Activated CD8-positive, alpha-beta memory T cell treated with anti-CD3 and anti-CD28 coated beads, Interleukin-2, amount 50 U/mL, for 4 hours (primary cell): ENCODE results near the gene SARDH.
"Not testable (repeated sequence)": the region's sequence is repeated elsewhere in the genome, so short reads cannot be mapped to it uniquely, and the experiment has no call there.

Experiments
- DNase-seq: peaks from one replicate; pipeline ENCODE4 v3.0.0-alpha.2; 2020

The SARDH gene

DNA sequence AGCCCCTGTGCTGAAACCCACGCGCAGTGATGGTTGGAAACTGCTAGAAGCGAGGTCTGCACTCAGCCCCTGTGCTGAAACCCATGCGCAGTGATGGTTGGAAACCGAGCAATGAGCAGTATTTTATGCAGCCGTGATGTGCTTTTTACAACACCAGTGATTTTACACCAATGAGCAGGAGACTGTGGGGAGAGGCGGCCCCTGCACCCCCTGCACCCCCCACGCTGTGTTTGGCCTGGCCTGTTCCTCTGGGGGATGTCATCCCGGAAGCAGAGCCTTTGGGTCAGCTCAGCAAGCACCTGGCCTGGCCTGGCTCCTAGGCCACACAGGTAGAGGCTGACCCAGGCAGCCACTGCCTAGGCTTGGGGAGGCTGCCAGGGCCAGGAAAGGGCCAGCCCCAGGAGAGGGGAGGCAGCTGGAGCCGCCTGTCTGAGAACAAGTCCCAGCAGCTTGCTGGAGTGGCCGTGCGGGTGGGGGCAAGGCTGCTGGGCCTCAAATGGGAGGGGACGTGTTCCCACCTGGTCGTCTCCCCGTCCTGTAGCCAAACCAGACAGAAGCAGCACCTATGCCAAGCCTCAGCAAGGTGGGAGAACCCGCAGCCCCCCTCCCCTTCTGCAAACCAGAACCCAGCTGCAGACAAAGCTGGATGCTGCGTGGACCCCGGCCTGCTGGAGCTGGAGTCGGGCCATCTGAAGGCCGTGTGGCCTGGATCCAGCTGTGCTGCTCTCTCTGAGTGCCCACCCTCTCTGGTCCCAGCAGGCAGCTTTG is 55.1 kb downstream of the SARDH start:
- DNase-seq: no peak

DNA sequence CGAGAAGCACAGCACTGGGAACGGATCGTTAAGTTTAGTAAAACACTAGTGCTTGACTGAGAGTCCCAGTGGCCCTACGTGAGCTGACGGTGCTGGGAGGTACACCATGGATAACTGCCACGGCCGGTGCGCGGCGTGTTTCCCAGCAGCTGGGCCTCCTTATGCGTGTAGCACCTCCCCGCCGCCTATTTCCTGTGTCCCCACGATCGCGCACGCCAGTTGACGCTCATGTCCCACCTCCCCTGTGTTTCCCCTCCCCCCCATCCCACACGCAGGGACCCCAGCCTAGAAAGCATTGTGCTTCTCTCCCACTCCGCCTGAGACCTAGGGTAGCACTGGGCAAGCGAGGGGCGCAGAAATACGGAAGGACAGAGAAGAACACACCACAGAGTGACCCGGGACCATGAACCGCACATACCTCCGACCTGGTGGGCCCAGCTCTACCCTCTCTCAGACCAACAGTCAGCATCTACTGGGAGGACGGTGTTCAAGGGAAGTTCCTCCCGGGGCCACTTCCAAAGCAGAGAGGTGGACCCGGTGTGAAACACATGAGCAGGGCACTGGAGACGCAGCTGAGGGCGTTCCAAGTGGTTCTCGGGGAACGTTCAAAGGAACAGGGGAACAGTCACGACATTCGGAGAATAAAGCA is 56.4 kb downstream of the SARDH start:
- DNase-seq: no peak

DNA sequence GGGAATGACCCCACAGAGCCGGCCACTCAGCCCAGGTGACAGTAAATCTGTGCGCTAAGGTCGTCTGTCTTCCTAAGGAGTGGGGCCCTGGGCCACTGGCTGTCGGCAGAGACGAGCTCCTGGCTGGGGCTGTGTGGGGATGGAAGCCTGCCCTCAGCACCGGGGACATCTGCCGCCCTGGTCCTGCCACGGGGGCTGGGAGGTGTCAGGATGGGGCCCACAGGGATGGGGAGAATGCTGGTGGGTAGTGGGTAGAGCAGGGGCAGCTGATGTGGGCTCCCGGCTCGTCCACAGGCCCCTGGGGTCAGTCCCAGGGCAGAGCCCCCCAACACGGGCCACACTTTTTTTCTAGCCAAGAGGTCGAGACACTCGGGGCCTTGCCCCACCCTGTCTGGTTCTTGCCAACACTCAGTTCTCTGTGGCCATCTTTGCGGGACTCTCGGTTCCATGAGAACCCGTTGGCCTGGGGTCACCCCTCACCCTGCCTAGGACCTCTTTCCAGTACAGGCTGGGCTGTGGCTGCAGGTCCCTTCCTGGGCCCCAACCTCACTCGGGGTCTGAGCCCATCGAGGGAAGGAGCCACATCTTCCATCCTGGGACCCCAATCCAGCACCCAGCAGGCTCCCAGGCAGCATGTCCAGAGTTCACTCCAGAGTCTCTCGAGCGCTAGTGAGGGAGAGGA is 57.0 kb downstream of the SARDH start:
- DNase-seq: no peak

DNA sequence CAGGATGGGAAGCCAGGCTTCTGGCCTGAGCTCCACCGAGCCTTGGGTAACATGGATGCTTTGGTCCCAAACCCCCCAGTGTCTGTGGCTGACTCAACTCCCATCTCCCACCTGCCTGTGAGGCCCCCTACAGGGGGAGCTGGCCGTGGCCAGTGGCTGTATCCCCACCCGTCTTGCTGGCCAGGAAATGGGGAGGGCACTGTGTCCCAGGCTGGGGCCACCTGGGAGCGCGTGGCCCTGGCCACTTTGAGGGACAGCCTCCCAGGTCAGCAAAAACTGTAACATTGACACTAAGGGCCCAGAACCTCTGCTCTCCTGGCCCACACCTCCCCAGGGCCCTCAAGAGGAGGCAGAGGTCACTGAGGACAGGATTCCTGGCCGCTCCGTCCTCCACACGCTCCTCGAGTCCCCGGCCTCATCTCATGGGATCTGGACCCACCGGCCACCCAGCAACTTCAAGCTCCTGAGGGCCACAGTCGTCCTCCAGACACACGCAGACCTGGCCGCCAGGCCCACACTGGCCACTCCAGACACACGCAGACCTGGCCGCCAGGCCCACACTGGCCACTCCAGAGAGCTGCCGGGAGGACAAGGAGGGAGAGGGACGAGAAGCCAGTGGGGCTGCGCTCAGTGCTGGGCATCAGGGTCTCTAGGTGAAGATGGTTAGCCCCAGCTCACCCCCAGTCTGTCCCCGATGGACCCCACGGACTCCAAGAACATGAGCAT is 57.7 kb downstream of the SARDH start:
- no peak for DNase-seq

DNA sequence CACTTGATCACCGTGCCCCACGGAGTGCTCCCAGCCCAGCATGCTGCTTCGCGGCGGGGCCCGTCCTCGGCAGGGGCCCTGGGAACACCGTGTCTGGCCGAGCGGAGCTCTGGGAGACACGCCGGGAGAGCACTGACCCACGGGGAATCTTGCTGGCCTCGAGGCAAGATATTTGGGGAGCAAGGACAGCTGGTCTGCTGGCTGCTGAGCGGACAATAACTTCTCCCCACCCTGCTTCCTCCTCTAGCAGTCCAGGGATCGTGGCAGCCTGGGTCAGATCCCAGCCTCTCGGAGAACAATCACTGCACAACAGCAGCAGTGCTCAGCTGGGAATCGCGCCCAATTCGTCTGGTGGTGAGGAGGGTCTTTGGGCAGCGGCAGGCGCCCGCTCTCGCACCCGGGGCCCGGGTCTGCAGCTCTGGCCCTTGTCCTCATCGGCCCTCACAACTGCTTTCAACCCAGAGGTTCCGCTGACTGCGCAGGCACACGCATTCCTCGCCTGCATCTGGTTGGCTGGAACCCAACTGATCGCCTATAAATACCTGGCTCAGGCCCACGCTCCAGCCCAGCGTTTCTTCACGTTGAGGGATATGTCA is 58.6 kb downstream of the SARDH start:
- DNase-seq: no peak

DNA sequence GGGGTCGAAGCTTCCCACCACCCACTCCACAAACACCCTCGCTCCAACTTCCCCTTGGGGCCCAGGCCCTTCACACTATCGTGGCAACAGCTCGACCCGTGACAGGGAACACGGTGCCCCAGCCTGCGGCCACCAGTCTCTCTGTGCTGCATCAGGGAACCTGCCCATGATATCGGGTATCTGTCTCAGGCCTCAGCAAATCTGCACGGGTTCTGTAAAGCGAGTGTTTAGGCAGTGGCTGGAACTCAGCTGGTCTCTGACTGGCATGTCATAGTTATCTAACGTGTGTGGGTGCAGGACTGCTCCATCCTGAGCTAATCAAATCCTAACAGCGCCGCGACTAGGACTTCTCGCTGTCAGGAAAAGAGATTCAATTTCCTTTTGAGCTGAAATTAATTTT is 59.1 kb downstream of the SARDH start:
- DNase-seq: no peak

DNA sequence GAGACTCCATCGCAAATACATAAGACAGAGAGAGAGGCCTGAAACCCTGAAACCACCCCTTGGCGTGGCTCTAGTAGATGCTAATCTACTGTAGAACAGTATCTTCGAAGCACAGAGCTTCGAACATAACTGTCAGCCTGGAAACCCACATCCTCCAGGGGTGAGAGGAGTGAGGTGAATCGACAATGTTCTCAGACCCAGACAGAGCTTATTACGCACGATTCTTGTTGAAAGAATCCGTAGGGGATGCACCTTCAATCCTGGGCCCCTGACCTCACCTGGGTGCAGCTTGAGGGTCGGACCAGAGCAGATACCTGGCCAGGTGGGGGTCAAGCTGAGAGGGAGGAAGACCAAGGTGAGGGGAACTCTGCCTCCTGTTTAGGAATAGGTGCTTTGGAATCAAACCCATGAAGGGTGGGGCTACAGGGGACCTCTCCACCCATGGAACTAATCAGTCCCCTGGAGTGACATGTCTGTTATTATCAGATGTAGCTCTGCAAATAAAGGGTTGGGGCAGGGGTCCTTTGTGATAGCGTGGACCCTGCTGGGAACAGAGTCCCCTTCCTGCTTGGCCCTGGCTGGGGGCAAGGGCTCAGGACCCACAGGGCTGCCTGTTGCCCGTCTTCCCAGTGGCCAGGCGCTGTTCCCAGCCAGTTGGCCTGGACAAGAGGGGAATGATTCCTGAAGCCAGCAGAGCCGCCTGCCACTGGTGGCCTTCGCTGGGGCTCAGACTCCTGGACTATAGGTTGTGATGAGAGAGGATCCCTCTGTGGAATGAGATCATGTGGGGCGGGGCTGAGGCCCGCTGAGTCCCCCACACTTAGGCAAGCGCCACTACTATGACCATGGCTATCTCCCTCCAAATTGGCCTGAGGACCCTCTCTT is 60.8 kb downstream of the SARDH start:
- peak; percentile 40 for DNase-seq

DNA sequence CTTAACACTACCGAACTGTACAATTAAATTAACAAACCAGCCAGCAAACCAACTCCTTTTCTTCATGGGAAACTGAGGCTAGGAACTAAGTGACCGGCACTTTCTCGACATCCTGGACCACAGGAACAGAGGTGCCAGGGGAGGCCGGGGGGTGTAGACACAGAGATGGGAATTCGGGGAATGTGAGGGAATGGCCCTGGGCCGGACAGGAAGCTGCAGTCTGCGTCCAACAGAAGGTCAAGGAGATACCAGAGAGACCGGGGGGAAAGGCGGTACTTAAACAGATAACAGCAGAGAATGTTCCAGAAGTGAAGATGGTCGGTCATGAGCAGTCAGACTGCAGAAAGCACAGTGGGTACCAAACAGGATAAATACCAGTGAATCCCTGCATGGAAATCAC is 61.7 kb downstream of the SARDH start:
- no peak for DNase-seq

DNA sequence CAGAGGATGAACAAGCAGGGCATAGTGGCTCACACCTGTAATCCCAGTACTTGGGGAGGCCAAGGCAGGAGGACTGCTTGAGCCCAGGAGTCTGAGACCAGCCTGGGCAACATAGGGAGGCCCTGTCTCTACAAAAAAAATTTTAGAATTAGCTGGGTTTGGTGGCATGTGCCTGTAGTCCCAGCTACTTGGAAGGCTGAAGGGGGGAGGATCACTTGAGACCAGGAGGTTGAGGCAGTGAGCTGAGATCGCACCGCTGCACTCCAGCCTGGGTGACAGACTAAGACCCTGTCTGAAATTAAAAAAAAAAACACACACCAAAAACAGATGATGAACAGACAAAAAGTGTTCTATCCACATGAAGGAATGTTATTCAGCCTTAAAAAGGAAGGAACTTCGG is 62.4 kb downstream of the SARDH start:
- not testable (repeated sequence) for DNase-seq

DNA sequence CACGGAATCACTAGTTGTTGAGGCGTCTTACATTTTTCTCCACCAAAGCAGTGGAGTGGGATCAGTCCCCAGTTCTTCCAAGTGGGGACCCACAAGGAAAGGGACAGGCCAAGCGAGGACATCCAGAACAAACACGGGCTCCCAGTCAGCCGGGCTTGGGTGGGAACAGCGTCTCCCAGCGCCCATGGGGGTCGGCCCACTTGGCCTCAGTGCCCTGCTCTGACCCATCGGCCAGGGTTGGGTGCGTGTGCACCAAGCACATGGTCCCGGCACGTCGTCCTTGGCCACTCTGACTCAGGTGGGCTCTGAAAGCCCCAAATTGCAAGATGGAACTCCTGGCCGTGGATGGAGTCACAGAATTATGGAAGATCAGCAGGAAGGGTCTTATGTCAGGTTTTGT is 64.1 kb downstream of the SARDH start:
- DNase-seq: no peak

DNA sequence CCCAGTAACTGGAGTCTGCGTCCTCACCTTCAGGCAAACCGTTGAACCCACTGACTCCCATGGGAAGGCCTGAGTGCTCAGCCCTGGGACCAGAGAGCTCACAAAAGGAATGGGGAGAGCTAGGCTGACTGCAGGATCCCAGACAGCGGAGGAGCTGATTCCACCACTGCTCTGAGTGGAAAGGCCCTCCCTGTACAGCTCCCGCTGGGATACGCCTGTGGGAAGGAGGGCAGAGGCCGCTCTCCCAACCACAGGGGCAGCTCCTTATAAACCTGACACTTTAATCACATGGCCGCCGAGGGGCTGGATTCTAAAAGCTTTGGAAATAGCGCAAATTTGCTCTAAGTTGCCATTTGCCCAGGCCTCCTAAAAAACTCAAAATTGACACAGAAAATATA is 64.9 kb downstream of the SARDH start:
- no peak for DNase-seq

DNA sequence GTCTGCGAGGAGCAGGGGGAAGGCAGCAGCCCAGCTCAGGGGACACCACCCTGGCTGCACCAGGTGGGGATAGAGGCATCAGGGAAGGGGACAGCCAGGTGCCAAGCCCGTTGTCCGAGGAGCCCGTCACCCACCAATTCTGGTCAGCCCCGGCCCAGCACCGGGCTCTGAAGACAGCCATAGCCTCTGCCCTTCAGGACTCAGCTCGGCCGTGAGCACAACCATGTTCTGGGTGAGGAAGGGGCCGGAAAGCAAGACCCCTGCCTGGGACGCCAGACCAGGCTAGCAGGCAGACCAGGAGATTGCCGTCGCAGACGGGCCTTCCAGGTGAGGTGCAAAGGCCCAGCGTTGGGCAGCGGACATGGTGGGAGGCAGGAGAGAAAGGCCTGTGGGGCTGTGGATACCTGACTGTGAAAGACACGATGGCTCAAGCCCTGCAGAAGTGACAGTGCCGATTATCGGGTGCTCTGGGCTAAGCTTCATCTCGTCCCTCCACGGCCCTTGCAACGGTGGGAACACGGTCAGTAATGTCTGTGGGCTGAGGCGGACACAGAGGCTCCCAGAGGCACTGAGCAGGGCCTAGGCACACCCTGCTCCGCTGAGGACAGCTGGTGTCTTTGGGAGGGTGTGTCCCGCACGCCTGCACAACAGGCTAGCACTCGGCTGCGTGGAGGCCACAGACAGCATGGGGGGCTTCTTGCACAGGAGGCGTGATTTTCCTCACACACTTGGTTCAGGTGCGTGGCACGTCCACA is 65.5 kb downstream of the SARDH start:
- no peak for DNase-seq

DNA sequence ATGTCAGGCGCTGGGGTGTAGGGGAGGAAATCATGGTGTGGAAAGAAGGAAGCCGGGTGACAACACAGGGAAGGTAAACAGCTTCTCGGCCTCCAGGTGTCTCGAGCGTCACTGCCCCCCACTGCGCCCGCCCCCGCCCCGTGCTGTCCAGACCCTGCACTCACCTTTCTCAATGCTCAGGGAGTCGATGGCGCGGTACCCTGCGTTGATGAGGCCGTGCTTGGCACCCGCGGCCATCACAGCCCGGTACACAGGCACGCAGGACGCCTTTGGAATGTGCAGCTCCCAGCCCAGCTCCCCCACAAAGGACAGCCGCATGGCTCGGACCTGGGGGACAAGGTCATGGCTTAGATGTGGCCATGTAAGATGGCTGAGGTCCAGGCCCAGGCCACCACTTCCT is 66.8 kb downstream of the SARDH start:
- no peak for DNase-seq

DNA sequence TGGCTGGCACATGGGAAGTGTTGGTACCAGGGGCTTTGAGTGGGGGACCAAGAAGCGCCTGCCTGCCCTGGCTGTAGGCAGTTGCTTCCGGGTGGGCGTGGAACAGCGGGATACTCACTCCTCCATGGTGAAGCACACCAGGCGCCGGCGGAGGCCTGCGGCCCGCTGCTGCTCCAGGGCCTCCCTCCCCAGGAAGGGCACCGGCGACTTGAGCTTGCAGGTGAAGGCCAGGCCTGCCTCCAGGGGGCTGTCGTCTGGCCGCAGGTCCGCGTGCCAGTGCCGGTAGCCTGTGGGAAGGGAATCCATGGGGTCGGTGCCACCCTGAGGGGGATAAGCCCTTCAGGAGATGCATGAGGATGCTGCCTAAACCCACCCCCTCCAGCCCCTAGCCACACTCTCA is 67.7 kb downstream of the SARDH start:
- no peak for DNase-seq

DNA sequence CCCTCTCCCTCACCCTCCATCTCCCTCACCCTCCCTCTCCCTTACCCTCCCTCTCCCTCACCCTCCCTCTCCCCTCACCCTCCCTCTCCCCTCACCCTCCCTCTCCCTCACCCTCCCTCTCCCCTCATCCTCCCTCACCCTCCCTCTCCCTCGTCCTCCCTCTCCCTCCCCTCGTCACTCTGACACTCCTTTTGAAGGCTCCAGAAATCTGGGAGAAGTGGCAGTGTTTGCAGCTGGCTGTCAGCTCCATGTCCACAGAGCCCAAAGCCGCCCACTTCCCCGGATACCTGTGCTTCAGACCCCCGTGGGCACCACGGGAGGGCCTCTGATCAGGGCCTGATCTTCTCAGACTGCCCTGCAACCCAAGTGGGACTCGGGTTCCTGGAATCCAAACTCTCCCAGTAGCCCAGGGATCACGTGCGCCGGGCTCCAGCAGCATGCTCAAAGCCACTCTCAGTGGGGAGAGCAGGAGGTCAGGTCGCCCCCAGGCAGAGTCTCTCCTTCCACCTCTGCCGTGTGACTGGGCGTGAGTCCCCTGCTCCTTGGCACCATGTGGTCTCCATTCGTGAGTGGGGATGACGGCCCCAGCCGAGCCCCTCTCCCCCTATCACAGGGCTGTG is 68.9 kb downstream of the SARDH start:
- no peak for DNase-seq

DNA sequence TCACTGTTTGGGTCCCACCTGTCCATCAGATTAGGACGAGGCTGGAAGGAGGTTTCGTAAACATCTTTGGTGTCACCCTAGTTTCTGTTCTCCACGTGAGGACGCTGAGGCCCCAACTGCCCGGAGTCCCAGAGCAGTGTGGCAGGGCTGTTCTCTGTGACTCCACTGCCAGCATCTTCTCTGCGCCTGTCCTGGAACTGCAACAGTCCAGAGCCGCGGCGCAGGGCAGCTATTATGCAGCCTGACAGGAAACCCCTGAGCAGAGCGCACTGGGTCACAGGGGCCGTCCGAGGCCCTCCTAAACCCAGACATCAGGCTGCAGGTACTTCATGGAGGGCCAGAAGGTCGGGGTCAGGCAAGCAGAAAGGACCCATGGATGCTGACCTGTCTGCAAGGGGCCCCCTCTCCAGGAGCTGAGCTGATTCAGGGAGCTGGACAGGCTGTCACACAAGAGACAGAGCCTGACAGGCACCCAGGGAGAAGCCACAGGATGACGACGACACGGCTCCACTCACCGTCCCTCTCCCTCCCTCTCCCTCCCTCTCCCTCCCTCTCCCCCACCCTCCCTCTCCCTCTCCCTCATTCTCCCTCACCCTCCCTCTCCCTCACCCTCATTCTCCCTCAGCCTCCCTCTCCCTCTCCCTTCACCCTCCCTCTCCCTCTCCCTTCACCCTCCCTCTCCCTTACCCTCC is 70.2 kb downstream of the SARDH start:
- no peak for DNase-seq

DNA sequence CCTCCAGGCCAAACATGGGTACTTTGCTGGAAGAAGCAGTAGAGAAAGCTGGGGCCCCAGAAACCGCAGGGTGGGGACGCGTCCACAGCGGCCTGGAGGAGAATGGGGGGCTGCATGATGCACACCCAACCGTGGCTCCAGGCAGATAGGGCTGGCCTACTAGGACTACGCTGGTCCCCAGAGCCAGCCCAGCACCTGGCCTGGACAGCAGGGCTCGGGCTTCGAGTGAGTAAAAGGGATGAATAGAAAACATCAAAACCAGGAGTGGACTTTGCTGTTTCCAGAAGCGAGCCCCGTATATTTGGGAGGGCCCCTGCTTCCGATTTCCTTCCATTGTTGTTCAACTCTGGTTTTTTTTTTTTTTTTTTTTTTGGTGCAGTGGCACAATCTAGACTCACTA is 71.3 kb downstream of the SARDH start:
- DNase-seq: no peak

DNA sequence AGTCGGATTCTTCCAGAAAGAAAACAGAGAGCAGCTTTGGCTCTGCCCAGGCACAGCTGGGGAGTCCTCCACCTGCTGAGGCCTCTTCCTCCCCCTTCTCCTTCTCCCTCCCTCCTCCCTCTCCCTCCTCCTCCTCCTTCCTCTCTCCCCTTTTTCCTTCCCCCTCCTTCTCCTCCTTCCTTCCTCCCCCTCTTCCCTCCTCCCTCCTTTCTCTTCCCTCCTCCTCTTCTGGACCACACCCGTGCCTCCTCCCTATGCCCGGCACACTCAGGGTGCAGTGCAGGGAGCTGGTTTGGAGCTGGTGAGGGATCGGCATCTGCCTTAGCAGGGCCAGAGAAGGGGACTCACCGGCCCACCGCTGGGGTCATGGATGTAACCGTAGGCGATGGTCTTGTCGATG is 71.8 kb downstream of the SARDH start:
- no peak for DNase-seq

DNA sequence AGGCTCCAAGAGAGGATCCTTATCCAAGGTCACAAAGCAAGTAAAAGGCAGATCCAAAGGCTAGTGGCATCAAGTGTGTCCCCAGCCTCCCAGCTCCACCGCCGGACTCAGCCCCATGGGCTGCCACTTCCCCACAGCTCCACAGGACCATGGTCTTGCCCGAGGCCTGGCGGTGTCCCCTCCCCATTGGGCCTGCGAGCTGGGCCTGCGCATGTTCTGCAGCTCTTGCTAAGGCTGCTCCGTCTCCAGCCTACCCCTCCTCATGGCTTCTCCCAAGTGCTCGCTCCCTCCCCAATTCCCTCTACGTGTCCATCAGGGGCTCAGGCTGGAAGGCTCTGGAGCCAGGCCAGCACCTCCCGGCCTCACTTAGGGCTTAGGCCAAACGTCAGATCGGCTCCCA is 72.6 kb downstream of the SARDH start:
- no peak for DNase-seq

DNA sequence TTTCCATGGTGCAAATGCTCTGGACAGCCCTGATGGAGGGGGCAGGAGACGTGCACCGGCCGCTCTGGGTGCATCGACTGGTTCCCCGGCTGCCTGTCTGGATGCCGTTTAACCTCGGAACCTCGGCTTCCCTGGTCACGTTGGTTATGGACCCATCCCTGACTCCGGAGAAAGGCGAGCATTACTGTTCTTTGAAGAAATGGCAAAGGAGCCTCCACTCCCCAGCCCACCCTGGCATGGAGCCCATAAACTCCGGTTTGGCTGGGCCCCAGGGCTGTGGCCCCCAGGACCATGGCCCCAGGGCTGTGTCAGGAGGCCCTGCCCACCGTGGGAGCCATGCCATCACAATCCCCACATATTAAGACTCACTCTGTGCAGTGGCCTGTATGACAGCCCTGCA is 73.1 kb downstream of the SARDH start:
- DNase-seq: no peak
